ENCODE results near the gene ADH5. TPM values are rescaled to one million over a fixed set of nuclear protein-coding genes. Genes with fewer than 3 reads are reported as not detected.

ADH5 gene
- total and polyA plus RNA-seq, 9 of the 15 experiments (the other 6 are each of a cell fraction or from before 2014, with no cell fraction given), result 115 to 310 (median 200) TPM

GRCh38 chr4:99088481-99089365 lies at the start of gene ADH5 (continued):
- TF ChIP-seq RERE (CRISPR knock-in tag; IDR thresholded peaks at IDR 0.05; ENCODE audit: borderline replicate concordance) (no peak), KDM4B (IDR thresholded peaks at IDR 0.05; ENCODE audit: borderline replicate concordance in 2 of 2, low read depth in 1 of 2) (no peak), ELF4 (CRISPR knock-in tag; IDR thresholded peaks at IDR 0.05) (no peak), ZNF57 (CRISPR knock-in tag; IDR thresholded peaks at IDR 0.05) (no peak), NCOA4 (IDR thresholded peaks at IDR 0.05; ENCODE audit: partially characterized antibody) (no peak), ZNF778 (CRISPR knock-in tag; IDR thresholded peaks at IDR 0.05) (no peak), ZFPM2 (CRISPR knock-in tag; IDR thresholded peaks at IDR 0.05) (no peak), CREBBP (IDR thresholded peaks at IDR 0.05; ENCODE audit: low read depth, low read length) (no peak), FOXK1 (CRISPR knock-in tag; IDR thresholded peaks at IDR 0.05; ENCODE audit: borderline replicate concordance) (peak; percentile 89), ZNF197 (CRISPR knock-in tag; IDR thresholded peaks at IDR 0.05; ENCODE audit: low read depth) (no peak), SIN3A (IDR thresholded peaks at IDR 0.05; ENCODE audit: borderline replicate concordance in 2 of 2, control insufficient read depth in 1 of 2, low read depth in 2 of 2, low read length in 2 of 2) (peak in 1 of 2 experiments; percentile 52; a peak in 1 of 4 replicates), RUNX1 (IDR thresholded peaks at IDR 0.05; ENCODE audit: low read depth) (no peak), ZNF347 (CRISPR knock-in tag; IDR thresholded peaks at IDR 0.05; ENCODE audit: low read depth) (no peak)
- TF ChIP-seq, protein P1, sequence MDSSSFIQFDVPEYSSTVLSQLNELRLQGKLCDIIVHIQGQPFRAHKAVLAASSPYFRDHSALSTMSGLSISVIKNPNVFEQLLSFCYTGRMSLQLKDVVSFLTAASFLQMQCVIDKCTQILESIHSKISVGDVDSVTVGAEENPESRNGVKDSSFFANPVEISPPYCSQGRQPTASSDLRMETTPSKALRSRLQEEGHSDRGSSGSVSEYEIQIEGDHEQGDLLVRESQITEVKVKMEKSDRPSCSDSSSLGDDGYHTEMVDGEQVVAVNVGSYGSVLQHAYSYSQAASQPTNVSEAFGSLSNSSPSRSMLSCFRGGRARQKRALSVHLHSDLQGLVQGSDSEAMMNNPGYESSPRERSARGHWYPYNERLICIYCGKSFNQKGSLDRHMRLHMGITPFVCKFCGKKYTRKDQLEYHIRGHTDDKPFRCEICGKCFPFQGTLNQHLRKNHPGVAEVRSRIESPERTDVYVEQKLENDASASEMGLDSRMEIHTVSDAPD (CRISPR knock-in tag; IDR thresholded peaks at IDR 0.05), result no peak
- TF ChIP-seq, protein P2, sequence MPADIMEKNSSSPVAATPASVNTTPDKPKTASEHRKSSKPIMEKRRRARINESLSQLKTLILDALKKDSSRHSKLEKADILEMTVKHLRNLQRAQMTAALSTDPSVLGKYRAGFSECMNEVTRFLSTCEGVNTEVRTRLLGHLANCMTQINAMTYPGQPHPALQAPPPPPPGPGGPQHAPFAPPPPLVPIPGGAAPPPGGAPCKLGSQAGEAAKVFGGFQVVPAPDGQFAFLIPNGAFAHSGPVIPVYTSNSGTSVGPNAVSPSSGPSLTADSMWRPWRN (IDR thresholded peaks at IDR 0.05; ENCODE audit: low read depth), result no peak
- TF ChIP-seq, protein P3, sequence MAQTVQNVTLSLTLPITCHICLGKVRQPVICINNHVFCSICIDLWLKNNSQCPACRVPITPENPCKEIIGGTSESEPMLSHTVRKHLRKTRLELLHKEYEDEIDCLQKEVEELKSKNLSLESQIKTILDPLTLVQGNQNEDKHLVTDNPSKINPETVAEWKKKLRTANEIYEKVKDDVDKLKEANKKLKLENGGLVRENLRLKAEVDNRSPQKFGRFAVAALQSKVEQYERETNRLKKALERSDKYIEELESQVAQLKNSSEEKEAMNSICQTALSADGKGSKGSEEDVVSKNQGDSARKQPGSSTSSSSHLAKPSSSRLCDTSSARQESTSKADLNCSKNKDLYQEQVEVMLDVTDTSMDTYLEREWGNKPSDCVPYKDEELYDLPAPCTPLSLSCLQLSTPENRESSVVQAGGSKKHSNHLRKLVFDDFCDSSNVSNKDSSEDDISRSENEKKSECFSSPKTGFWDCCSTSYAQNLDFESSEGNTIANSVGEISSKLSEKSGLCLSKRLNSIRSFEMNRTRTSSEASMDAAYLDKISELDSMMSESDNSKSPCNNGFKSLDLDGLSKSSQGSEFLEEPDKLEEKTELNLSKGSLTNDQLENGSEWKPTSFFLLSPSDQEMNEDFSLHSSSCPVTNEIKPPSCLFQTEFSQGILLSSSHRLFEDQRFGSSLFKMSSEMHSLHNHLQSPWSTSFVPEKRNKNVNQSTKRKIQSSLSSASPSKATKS (CRISPR knock-in tag; IDR thresholded peaks at IDR 0.05), result no peak
